Tibial nerve (tissue), 3 donors: ENCODE results near the gene TNS2.
A peak's percentile ranks its signal among the peaks of the same experiment; 100 is the strongest.

Source experiments
- POLR2A ChIP-seq, 2 donors: fragments of 450-650 bp; IDR thresholded peaks; one replicate each; pipeline ENCODE4 v1.6.1; 2017; ENCODE audit warnings: antibody characterized with exemption in 2 of 2, mild to moderate bottlenecking in 2 of 2, moderate library complexity in 2 of 2
- TF ChIP-seq, protein P1 (sequence below), 5 experiments: fragments of 200-600 bp in 3 of 5; fragments of 450-650 bp in 2 of 5; sonication (generic) in 3 of 5; IDR thresholded peaks; one replicate each; pipeline ENCODE4 v1.5.1; 2016 to 2019; ENCODE audit warnings: antibody characterized with exemption in 5 of 5, mild to moderate bottlenecking in 3 of 5, moderate library complexity in 2 of 5

DNA sequence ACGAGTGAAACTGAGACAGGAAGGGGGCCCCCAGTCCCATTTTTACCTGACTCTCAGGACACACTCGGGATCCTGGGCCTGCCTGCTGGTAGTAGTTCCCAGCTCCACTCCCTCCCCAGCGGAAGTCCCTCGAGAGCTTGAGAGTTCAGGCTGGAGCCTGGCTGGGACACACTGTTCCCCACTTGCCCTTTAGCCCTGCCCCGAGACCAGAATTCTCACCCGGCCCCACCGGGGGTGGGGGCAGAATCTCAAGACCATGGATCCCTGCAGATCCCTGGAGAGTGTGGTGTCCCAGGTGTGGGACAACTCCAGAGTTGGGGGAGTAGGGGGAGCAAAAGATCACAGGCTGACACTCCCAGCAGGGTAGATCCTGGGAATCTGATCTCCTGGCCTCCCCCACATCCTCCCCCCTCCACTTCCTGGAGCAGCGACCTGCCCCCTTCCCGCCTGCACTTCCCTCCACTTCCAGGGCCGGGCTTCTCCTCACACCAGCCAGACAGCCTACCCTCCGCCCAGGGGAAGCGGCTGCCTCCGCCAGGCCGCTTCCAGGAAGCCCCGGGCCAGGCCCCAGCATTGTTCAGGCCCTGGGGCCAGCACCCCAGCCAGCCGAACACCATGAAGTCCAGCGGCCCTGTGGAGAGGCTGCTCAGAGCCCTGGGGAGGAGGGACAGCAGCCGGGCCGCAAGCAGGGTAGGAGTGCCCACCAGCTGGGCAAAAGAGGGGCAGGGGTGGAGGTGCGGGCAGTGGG, at the start of gene TNS2:
- TF ChIP-seq, protein P1, sequence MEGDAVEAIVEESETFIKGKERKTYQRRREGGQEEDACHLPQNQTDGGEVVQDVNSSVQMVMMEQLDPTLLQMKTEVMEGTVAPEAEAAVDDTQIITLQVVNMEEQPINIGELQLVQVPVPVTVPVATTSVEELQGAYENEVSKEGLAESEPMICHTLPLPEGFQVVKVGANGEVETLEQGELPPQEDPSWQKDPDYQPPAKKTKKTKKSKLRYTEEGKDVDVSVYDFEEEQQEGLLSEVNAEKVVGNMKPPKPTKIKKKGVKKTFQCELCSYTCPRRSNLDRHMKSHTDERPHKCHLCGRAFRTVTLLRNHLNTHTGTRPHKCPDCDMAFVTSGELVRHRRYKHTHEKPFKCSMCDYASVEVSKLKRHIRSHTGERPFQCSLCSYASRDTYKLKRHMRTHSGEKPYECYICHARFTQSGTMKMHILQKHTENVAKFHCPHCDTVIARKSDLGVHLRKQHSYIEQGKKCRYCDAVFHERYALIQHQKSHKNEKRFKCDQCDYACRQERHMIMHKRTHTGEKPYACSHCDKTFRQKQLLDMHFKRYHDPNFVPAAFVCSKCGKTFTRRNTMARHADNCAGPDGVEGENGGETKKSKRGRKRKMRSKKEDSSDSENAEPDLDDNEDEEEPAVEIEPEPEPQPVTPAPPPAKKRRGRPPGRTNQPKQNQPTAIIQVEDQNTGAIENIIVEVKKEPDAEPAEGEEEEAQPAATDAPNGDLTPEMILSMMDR (IDR thresholded peaks at IDR 0.05), result no peak
- peak in 1 of 2 donors; percentile 68 for TF ChIP-seq POLR2A (IDR thresholded peaks at IDR 0.05)
